Stimulated activated CD4-positive, alpha-beta T cell treated with anti-CD3 and anti-CD28 coated beads, Interleukin-4, amount 100 ng/mL, for 4 hours (primary cell): ENCODE measurements around the gene MAX.

ENCODE experiments used
- DNase-seq, 2 experiments: peaks; one replicate each; pipeline ENCODE4 v3.0.0-alpha.2; 2020

MAX gene, protein sequence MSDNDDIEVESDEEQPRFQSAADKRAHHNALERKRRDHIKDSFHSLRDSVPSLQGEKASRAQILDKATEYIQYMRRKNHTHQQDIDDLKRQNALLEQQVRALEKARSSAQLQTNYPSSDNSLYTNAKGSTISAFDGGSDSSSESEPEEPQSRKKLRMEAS

DNA sequence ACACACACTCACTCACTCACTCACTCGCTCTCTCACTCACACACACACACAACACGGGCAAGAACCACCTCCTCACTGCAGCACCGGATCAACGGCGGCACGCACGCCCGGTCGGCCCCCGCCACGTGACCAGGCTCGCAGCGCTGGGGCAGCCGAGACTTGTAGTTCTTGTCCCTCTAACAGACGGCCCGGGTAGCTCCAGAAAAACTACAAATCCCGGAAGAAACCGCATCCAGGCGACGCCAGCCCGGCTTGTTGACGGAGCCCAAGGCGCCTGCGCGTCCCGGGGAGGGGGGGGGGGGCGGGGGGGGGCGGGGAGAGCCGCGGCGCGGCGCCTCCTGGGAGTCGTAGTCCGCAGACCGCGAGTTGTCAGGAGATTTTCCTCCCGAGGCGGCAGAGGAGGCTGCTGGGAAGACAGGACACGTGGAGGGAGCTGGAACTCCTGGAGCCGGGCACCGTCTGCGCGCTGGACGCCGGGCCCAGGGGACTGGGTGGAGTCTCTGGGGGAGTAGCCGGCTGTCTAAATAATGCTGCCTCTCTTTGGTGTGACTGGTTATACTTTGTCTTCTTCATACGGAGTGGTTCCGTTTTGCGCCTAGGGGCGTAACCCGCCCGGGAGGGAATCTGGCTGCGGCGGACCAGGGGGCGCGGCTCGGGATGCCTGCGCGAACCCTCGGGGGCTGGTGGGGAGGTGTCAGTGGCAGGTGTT lies at the start of gene MAX:
Gene MAX (minus strand): TSS at position 77 of the 709 bp plus-strand sequence. CDS start 178 bp downstream, outside the sequence.
- DNase-seq: peak; percentile 94 to 99

DNA sequence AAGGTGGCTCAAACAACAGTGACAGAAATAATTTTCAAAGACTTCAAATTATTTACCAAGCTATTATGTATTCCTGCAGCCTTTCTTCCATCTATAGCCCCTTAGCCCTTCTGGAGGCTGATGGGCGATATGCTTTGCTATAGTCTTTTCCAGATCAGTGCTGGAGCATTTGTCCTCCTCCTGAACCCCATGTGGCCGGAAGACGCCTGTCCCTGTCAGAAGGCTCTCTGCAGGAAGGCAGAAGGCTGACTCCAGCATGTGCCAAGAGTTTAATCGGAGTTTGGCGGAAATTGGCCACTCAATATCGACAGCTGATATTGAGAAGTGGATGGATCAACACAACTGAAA lies 49.3 kb upstream of the MAX start:
- no peak for DNase-seq

DNA sequence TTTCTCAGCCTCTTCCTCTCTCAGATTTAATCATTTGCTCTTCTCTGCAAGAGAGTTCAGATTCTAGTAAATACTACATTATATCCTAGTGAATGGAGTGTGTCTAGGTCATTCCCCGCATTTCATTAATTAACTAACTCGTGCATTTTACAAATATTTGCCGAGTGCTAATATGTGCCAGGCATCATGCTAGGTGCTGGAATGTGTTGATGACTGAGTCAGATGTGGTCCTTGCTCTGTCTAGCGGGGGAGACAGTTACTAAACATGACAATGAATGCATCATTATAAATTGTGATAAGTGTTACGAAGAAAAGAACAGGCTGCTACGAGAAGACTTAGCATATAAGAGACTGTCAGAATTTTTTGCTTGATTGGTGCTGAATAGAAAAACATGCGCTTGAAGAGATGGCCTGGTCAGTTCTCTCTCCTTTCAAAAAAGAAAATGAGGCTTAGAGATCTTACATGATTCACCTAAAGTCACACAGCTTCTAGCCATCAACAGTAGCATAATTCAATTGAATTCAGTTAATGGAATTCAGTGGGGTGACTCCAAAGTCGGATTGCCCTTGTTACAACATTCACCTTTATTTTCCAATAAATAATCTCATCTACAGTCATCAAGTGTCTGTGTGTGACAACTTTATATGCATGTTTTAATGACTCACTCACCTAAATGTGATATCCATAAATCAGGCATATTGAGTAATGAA lies 48.7 kb upstream of the MAX start:
- DNase-seq: no peak

DNA sequence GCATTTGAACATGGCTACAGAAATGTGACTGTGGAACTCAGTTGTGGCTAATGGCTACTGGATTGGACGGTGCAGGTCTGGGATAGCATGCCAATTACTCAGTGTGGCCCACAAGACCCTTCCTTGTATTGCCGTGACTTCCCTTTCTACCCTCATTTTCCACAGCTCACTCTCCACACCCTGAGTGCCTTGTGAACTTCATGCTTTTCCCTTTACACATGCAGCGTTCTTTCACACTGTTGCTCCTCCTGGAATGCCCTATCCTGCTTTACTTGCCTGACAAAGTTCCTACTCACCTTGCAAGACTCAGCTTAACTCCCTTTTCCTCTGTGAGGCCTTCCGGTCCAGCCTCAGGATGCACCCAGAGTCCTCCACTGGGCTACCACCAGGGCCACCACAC lies 46.8 kb upstream of the MAX start:
- no peak for DNase-seq

DNA sequence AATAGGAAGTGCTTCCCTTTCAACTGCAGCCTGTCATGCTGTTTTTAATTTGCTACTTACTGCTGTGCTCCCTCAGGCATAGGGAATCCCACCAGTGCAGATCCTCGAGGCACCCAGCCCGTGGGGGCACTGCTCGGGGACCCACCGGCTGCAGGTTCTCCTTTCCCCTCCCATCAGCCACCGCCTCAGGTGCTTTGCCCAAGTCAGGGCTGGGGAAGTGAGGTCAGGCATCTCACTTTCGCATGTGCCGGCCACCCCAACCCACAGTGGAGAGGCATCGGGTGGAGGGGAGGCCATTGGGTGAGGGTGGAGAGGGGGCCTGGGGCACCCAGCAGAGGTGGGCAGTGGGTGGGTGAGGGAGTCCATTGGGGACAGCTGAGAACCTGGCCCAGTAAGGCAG lies 41.9 kb upstream of the MAX start:
- DNase-seq: no peak

DNA sequence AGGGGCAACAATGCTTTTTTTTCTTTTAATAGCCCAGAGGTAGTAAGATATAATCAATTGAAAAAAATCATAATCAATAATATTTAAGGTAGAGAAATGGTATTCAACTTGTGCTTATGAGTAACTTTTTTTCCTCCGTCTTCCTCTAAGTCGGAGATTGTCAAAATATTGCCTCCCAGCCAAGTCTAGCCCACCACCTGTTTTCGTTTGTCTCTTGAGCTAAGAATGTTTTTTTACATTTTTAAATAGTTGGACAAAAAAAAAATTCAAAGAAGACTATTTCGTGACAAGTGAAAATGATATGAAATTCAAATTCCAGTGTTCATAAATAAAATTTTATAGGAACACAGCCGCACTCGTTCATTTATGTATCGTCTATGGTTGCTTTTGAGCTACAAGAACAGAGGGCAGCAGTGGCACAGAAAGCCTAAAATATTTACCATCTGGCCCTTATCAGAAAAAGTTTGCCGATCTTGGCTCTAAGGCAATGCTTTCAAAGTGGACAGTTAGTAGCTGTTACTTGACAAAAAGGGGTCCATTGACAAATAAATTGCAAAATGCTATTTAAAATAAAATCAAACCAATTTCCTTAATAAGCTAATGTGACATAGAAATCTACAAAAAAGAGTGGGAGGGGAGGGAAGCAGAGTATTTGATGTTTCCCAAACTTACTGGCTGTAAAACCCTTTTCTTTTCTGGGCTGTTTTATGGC lies 40.8 kb upstream of the MAX start:
- no peak for DNase-seq

DNA sequence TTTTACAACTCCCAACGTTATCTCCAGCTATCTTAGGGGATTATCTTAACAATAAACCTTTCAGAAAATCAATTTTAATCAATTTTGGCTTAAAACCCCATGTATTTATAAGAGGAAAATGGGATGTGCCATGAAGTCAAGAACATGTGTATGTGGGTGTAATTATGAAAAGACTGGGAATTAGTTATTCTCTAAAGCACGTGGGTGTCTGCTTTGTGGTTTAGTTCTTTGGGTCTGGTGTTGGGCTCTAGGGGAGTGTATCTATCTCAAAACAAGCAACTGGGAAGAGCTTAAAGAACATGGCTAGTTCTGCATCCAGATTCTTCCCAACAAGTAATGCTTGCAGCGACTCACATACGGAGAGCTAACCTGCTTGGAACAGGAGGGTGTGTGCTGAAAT lies 40.1 kb upstream of the MAX start:
- DNase-seq: no peak

DNA sequence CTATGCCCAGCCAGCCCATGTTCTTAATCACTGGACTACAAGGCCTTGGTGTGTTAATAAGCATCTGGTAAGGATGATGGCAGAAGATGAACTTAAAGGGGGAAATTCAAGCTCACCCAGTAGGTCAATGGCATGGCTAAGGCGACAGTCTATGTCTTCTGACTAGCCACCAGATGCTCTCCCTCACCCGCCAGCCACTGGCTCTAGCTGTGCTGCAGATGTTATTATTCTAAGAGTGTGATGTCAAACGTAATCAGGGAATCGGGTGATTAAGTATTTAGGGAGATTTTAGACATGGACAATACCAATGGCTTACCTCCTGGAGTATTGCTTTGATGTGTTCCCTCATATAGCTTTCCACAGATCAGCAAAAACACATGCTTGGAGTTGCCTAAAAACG lies 39.2 kb upstream of the MAX start:
- no peak for DNase-seq

DNA sequence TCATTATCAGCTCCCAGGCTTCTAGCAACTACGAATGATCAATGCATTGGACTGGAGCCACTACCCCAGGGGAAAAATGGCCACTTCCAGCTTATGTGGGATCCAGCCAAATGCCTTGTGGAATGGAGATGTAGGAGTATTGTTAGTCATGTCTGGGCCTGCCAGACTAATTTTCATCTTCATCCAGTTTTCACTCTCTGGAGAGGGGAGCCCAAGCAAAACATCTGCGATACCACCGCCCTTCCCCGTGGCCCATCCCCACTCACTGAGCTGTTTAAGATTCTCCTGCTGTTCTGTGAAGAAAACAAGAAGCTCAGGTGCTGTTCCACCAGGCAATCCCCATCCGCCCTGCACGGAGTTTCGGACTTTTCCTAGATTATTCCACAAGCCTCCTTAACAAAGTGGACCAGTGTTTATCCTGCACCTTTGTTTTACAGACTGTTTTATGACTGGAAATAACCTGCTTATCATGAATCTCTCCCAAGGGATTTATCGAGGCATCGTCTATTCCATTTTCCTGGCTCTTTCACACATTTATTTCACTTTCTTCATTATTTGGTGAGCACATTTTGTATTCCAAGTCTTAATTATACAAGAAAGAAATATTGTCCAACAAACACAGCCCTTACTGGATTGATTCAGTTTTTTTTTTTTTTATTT lies 35.5 kb upstream of the MAX start:
- no peak for DNase-seq

DNA sequence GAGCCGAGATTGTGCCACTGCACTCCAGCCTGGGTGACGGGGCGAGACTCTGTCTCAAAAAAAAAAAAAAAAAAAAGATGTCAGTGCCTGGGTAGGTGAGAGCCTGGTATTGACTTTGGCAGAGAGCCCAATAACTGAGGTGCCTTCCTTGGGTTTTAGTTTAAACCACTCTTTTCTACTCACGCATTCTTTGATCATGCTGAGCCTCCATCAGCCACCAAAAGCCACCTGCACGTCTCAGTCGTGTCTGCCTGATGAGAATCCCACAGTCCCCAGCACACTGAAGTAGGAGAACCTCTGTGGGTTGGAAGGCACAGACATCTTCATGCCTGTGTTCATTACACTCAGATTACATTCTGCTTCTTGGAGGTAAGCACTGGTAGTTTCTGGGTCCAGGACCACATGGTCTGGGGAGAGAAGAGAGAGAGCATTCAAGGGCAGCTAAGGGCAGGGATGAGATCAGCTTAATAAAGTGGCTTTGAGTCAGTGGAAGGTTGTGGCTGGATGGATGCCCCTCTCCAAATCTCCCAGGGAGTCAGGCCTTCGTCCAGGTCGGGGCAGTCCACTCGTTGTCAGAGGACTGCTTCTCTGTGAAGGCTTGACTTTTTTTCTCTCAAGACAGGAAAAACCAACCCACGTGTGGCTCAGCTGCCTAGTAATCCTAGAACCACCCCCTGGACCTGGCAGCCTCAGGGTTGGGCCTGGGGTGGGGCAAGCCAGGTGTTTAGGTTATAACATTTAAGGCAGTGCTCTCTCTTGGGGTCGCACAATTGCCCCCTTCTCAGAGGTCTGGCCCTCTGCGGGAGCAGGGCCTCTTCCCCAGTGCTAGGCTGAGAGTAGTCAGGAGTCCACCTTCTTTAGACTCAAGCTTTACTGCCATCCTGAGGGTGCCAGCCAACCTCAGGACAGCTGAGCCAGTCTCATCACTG lies 32.6 kb upstream of the MAX start:
- DNase-seq: no peak

DNA sequence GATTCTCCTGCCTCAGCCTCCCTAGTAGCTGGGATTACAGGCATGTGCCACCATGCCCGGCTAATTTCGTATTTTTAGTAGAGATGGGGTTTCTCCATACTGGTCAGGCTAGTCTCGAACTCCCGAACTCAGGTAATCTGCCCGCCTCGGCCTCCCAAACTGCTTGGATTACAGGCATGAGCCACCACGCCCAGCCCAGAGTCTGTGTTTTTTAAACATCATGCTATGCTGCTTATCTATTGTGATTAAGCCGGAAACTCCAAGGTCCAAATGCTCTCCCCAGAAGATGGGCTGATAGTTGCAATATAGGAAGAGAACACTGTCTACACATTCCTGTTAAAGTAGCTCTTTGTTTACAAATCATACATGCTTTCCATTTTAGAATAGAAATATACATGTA lies 30.5 kb upstream of the MAX start:
- DNase-seq: no peak

DNA sequence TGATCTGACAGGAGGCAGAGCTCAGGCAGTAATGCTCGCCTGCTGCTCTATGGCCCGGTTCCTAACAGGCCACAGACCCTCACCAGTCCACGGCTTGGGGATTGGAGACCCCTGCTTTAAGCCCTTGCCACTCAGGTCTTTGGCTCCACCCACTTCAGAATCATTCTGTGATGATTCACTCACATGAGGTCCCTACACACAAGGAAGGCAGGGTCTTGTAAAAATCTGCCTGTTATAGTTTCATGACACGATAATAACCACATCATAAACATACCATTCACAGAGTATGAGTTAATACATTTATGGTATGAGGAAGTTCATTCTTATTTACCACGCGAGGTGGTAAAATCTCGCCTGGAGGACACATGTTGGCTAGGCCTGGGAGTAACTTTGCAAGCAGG lies 29.0 kb upstream of the MAX start:
- no peak for DNase-seq

DNA sequence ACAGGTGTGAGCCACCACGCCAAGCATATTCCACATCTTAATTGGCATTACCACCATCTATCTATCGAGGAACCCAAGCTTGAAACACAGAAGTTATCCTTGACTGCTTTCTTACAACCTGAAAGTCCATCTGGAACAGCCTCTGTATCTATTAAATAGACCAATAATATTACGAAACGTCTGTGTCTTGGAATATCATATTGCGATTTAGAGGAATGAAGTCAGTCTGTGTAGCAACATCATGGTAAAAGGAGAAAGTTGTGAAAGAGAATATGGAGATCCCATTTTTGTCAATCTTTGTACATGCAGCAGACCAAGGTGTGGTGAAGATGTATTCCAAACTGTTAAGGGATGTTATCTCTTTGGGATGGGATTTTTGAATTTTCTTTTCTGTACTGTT lies 25.8 kb upstream of the MAX start:
- no peak for DNase-seq

DNA sequence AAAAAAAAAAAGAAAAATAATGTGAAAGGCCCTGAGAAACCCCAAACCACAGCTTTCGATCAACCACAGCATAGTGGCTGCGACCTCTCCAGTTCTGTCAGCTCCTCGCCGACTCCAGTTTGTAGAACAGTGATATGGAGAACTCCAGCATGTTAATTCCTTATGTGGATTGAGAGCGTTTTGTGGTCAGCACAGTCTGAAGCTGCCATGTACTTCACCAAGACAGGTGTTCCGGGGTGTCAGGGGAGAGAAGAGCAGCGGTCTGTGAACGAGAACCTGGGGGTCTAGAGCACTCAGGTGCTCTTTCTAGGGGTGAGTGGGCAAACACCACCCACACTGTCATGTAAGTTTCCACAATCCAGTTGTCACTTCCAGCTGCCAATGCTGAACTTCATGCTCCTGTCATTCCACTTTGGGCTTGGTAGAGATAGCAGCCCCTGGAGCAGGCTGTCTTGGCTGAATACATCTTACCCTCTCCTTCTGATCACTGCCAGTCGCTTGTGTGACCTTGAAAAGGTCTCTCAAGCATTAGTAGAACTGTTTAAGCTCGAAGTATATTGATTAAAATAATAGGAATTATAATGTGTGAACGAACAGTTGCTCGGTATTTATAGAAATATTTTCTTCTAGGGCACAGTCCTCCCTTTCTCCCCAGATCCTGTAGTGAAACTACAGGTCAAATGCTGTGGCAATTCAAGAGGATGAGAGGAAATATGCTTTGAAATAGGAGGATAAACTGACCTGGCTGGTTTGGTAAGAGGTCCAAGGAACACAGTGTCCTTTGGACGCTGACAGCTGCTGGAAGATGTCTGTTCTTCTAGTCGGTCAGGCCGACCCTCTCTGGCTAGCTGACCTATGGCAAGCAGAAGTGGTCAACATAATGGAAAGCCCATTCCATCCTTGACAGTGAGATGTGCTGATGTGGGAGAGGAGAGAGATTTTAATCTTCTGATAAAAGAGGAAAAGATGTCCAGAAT lies 15.7 kb upstream of the MAX start:
- no peak for DNase-seq

DNA sequence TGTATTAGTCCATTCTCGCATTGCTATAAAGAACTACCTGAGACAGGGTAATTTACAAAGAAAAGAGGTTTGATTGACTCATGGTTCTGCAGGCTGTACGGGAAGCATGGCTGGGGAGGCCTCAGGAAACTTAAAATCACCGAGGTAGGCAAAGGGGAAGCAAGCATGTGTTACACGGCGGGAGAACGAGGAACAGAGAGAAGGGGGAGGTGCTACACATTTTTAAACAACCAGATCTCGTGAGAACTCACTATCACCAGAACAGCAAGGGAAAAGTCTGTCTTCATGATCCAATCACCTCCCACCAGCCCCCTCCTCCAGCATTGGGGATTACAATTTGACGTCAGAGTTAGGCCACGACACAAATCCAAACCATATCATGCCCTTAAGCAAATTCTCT lies 13.3 kb upstream of the MAX start:
- DNase-seq: no peak

DNA sequence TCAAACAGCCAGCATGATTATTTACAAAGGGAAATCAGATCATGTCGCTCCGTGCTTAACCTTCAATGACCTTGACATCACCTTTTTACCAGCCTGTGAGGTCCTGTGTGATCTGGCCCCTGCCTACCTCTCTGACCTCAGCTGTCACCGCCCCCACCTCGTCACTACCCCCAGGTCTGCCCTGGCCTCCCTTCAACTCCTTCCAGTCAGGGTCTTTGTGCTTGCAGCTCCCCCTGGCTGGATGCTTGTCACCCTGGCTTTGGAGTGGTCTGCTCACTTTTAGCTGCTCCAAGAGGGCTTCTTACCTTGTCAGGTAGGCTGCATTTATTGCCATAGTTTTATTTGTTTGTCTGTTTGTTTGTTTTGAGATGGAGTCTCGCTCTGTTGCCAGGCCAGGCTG lies 8.2 kb upstream of the MAX start:
- DNase-seq: no peak

DNA sequence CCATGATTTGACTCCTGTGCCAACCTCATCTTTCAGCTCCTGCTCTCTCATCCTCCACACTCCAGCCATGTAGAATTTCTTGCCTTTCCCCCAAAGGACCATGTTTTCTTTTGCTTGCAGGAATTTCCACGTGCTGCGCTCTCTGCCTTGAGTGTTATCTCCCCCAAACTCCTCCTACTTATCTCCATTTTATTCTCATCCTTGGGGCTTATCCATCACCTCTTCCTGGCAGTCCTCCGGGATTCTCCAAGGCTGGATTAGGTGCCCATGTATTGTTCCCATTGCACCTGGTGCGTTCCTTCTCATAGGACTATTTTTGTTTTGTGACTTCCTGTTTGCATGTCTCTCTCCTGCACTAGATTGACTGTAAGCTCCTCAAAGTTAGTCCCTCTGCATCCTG lies 7.0 kb upstream of the MAX start:
- no peak for DNase-seq

DNA sequence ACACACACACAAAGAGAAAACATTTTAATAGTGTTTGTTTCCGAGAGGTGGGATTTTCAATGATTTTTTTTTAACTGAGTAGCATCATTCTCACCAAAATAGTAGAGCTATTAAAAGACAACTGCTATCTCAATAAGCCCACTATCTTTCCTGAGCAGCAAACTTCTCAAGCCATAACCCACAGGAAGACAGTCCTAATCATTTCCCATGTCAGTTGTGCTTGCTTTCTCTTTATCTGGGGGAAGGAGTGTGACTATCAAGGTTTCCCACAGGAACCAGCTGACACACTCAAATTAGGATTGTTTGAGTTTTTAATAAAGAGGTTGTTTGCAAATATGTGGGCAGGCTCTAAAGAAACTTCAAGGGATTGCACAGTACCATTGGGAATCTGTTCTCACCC lies 4.9 kb upstream of the MAX start:
- DNase-seq: no peak

DNA sequence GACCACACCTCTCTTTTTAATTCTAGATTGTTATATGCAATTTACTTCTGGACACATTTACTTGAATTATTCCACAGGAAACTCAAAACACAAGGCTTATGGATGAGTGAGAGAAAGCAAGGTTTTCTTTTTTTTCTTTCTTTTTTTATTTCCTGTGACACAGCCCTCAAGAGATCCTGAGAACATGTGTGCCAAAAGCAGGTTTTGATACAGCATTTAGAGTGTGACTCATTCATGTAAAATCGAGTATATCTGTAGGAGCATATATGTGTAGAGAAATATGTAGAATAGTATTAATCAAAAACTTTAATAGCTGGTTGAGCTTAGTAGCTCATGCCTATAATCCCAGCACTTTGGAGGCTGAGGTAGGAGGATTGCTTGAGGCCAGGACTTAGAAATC lies 4.4 kb upstream of the MAX start:
- no peak for DNase-seq

DNA sequence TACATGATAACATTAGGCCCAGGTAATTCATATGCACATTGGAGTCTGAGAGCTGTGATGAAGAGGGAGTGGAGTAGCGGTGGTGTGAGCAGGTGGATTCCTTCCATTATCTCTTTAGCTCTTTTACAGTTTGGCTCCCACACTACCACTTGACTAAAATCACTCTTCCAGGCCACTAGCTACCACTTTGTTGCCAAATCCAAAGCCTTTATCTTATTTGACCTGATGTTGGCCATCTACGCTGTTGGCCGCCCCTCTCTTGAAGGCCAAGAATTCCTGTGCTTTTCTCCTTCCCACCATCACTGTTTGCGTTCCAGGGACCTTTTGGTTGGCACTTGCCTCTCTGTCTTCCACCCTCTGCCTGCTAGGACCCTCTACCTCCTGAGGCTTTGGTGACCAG lies 4.0 kb upstream of the MAX start:
- DNase-seq: no peak

DNA sequence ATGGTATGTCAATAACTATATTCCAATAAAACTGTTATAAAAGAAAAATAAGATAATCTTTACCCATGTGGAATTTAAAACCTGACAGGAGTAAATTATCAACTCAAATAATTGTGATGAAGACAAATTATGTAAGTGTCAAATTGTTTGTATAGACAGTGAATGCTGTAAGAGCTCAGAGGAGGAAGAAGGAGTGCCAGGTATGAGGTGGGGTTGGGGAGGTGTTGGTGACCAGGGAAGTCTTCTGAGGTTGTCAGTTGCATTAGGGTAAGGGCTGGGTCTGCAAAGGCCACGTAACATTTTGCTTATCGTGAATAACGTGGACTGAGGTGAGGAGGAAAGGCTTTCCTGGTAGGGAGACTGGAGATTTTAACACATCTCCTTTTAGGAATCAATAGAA lies 2.5 kb upstream of the MAX start:
- DNase-seq: no peak
